Endothelial cell (in vitro differentiated cells): ENCODE results near the gene CADPS. TPM values are rescaled to one million over a fixed set of nuclear protein-coding genes. Genes with fewer than 3 reads are reported as not detected.
A peak's percentile ranks its signal among the peaks of the same experiment; 100 is the strongest.

ENCODE experiments used
- DNase-seq: peaks from one replicate; pipeline ENCODE4 v3.0.0; 2021; ENCODE audit warnings: low spot score
- H3K27ac Mint-ChIP-seq: one replicate; pipeline ENCODE4 v1.8.0; 2021; ENCODE audit warnings: mixed read lengths, inconsistent platforms; ENCODE audit not compliant: unreplicated experiment
- H3K27me3 Mint-ChIP-seq: one replicate; pipeline ENCODE4 v1.8.0; 2021; ENCODE audit warnings: mild to moderate bottlenecking, moderate library complexity, mixed read lengths, inconsistent platforms; ENCODE audit not compliant: unreplicated experiment
- H3K36me3 Mint-ChIP-seq: one replicate; pipeline ENCODE4 v1.8.0; 2021; ENCODE audit warnings: mild to moderate bottlenecking, low read depth, mixed read lengths, inconsistent platforms; ENCODE audit not compliant: unreplicated experiment
- H3K4me1 Mint-ChIP-seq: one replicate; pipeline ENCODE4 v1.8.0; 2021; ENCODE audit warnings: mild to moderate bottlenecking, mixed read lengths, inconsistent platforms; ENCODE audit not compliant: unreplicated experiment
- H3K4me3 Mint-ChIP-seq: one replicate; pipeline ENCODE4 v1.8.0; 2021; ENCODE audit warnings: mild to moderate bottlenecking, mixed read lengths, inconsistent platforms; ENCODE audit not compliant: unreplicated experiment
- H3K9me3 Mint-ChIP-seq: one replicate; pipeline ENCODE4 v1.8.0; 2021; ENCODE audit warnings: mixed read lengths, inconsistent platforms; ENCODE audit not compliant: unreplicated experiment
- CTCF ChIP-seq: fragments of 200-600 bp; sonication (generic); IDR thresholded peaks from one replicate; pipeline ENCODE4 v1.5.0; 2021; ENCODE audit warnings: antibody characterized with exemption; ENCODE audit not compliant: unreplicated experiment
- total RNA-seq: library from RNA; stranded (reverse); fragmentation: NEBNext Ultra II Directional; extraction: Animal tissue kit (Norgen Biotek cat#: 25700); gene quantifications from one replicate; pipeline ENCODE4 v1.2.1, GENCODE V29; 2021; ENCODE audit not compliant: unreplicated experiment

CADPS gene
- total RNA-seq, 1 donor from 2014 or later, result 0.26 TPM

- Mint-ChIP-seq H3K27me3 (peaks cover 4% of the 10 kb centered on the region), H3K9me3 (no peaks in the 10 kb centered on the region), H3K4me1 (no peaks in the 10 kb centered on the region), H3K4me3 (no peak overlapping the region), H3K36me3 (no peaks in the 10 kb centered on the region), H3K27ac (no peak overlapping the region)
- TF ChIP-seq CTCF, result no peak
- no peak for DNase-seq
These were observed 254.0 kb downstream of the CADPS start for GRCh38 chr3:62621176-62621575.

GRCh38 chr3:62615258-62615849 lies 259.9 kb downstream of the CADPS start:
- Mint-ChIP-seq H3K27ac (no peak overlapping the region), H3K4me3 (no peak overlapping the region), H3K9me3 (no peaks in the 10 kb centered on the region), H3K27me3 (peaks cover 1% of the 10 kb centered on the region), H3K36me3 (no peaks in the 10 kb centered on the region), H3K4me1 (no peaks in the 10 kb centered on the region)
- no peak for TF ChIP-seq CTCF
- no peak for DNase-seq

GRCh38 chr3:62614527-62614926 lies 260.7 kb downstream of the CADPS start:
- Mint-ChIP-seq H3K27ac (no peak overlapping the region), H3K9me3 (no peaks in the 10 kb centered on the region), H3K36me3 (no peaks in the 10 kb centered on the region), H3K4me3 (no peak overlapping the region), H3K4me1 (no peaks in the 10 kb centered on the region), H3K27me3 (peaks cover 1% of the 10 kb centered on the region)
- no peak for DNase-seq
- TF ChIP-seq CTCF, result no peak

GRCh38 chr3:62611541-62612240 lies 263.5 kb downstream of the CADPS start:
- no peak for DNase-seq
- Mint-ChIP-seq H3K27ac (no peak overlapping the region), H3K4me1 (peaks cover 12% of the 10 kb centered on the region), H3K4me3 (no peak overlapping the region), H3K27me3 (no peaks in the 10 kb centered on the region), H3K36me3 (no peaks in the 10 kb centered on the region), H3K9me3 (no peaks in the 10 kb centered on the region)
- no peak for TF ChIP-seq CTCF

- no peaks in the 10 kb centered on the region for H3K27me3 Mint-ChIP-seq
- TF ChIP-seq CTCF, result no peak
- no peak for DNase-seq
- no peak overlapping the region for H3K4me3 Mint-ChIP-seq
- no peaks in the 10 kb centered on the region for H3K9me3 Mint-ChIP-seq
- no peaks in the 10 kb centered on the region for H3K36me3 Mint-ChIP-seq
- peak overlapping the region; percentile 25 for H3K27ac Mint-ChIP-seq
- peaks cover 31% of the 10 kb centered on the region for H3K4me1 Mint-ChIP-seq
These were observed 267.8 kb downstream of the CADPS start for GRCh38 chr3:62607287-62608029.
